Measurements from ENCODE around the gene A4GALT. TPM values are rescaled to one million over a fixed set of nuclear protein-coding genes. Genes with fewer than 3 reads are reported as not detected.
A peak's percentile ranks its signal among the peaks of the same experiment; 100 is the strongest.

Gene A4GALT
- total and polyA plus RNA-seq, 2 of the 13 experiments (the other 11 are each of a cell fraction or from before 2014, with no cell fraction given), result 0.09 to 1.1 TPM

DNA sequence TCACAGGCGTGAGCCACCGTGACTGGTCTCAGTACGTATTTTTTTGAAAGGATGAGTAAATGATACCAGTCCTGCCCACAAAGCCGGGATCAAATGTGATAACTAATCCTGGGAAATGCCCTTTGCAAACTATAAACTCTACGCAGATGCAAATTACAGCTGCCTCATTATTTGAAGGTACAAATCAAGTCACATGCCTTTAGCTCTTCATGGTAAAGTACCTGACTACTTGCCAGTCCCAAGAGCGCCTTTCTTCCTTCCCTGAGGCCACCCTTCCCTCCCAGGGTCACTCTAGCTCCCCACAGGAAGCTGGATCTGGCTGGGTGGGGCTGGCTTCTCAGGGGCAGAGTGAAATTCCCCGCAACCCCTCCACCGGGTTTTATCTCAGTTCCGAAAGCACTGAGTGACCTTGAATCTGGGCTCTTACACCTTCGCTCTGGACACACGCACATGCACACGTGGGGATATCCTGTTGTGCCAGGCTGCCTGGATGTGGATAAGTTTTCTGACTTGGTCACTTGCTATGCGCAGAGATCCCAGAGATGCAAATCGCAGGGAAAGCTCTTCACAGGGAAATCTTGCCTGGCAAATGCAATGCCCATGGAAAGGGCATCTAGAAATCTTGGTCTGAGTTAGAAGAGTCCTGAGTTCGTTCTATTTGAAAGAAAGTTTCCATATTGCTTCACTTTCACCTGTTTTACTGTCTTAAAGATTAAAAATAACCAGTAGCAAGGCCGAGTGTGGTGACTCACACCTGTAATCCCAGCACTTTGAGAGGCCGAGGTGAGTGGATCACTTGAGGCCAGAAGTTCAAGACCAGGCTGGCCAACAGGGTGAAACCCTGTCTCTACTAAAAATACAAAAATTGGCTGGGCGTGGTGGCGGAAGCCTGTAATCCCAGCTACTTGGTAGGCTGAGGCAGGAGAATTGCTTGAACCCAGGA, 8.5 kb downstream of the A4GALT start:
- DNase-seq (ENCODE audit: low spot score) (no peak), ATAC-seq (no peak), FAIRE-seq (no peak)
- Histone ChIP-seq H3K79me2 (ENCODE audit: insufficient read depth, low read length) (no peaks in the 10 kb centered on the region), H3K27ac (ENCODE audit: extremely low read length, insufficient read depth, low read length) (no peak overlapping the region), H2AFZ (ENCODE audit: low read length) (no peak overlapping the region), H4K20me1 (ENCODE audit: insufficient read depth, low read length) (no peaks in the 10 kb centered on the region), H3K4me2 (ENCODE audit: low read depth, low read length) (peak overlapping the region; percentile 18; the same call in 1 of the 2 replicates), H3K4me3 (replicated peaks in 1 of 3; ENCODE audit: insufficient read depth in 1 of 3, low read depth in 2 of 3, low read length in 3 of 3) (no peak overlapping the region), H3K9me3 (ENCODE audit: low read length) (no peaks in the 10 kb centered on the region), H3K9ac (ENCODE audit: insufficient read depth, low read depth, low read length) (no peak overlapping the region), H3K27me3 (ENCODE audit: control insufficient read depth in 1 of 2, insufficient read depth in 2 of 2, low read length in 2 of 2) (peaks cover 0 to 13% of the 10 kb centered on the region in 2 experiments; a peak in 2 of 5 replicates), H3K36me3 (replicated peaks in 1 of 2; ENCODE audit: control insufficient read depth in 1 of 2, insufficient read depth in 2 of 2, low read length in 2 of 2) (no peaks in the 10 kb centered on the region), H3K4me1 (ENCODE audit: insufficient read depth, low read length) (peaks cover 35% of the 10 kb centered on the region)
- intact Hi-C loops (cut with micrococcal nuclease; ENCODE audit: unreplicated experiment) (no loop called here), in situ Hi-C loops (cut with HindIII; ENCODE audit: extremely low pct_ligation_motif_present, low pct_unique_long_range_greater_than_20kb) (no loop called here)
- ChIA-PET POLR2A (no interaction called here), CTCF (ENCODE audit: low intra/inter-chr PET ratio, low total read pairs) (no interaction called here)
- WGBS (ENCODE audit: low lambda C conversion rate), result 43% methylated on average over 19 of the region's 19 CpGs
- no TSS peak for BruUV-seq (replicated peaks)
- TF ChIP-seq, protein P1, sequence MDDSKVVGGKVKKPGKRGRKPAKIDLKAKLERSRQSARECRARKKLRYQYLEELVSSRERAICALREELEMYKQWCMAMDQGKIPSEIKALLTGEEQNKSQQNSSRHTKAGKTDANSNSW (CRISPR knock-in tag; IDR thresholded peaks at IDR 0.05; ENCODE audit: borderline replicate concordance), result no peak
- TF ChIP-seq BRCA1 (CRISPR knock-in tag; IDR thresholded peaks at IDR 0.05), result no peak
- no peak for TF ChIP-seq ZNF761 (CRISPR knock-in tag; conservative IDR thresholded peaks at IDR 0.05)
- TF ChIP-seq, protein P2, sequence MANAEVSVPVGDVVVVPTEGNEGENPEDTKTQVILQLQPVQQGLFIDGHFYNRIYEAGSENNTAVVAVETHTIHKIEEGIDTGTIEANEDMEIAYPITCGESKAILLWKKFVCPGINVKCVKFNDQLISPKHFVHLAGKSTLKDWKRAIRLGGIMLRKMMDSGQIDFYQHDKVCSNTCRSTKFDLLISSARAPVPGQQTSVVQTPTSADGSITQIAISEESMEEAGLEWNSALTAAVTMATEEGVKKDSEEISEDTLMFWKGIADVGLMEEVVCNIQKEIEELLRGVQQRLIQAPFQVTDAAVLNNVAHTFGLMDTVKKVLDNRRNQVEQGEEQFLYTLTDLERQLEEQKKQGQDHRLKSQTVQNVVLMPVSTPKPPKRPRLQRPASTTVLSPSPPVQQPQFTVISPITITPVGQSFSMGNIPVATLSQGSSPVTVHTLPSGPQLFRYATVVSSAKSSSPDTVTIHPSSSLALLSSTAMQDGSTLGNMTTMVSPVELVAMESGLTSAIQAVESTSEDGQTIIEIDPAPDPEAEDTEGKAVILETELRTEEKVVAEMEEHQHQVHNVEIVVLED (CRISPR knock-in tag; IDR thresholded peaks at IDR 0.05; ENCODE audit: borderline replicate concordance), result no peak
- no peak for TF ChIP-seq MEF2D (CRISPR knock-in tag; IDR thresholded peaks at IDR 0.05)
- TF ChIP-seq ATF7 (IDR thresholded peaks at IDR 0.05), result no peak
- no peak for TF ChIP-seq ATF7 (CRISPR knock-in tag; IDR thresholded peaks at IDR 0.05)
- no peak for TF ChIP-seq GPN1 (CRISPR knock-in tag; IDR thresholded peaks at IDR 0.05; ENCODE audit: borderline replicate concordance)
- TF ChIP-seq ZNF431 (CRISPR knock-in tag; IDR thresholded peaks at IDR 0.05; ENCODE audit: borderline replicate concordance, low read depth), result no peak
- TF ChIP-seq TBL1XR1 (IDR thresholded peaks at IDR 0.05; ENCODE audit: borderline replicate concordance, low read length, partially characterized antibody), result no peak

All from HepG2 (cell line).